ENCODE measurements around the gene MFAP4. TPM values are rescaled to one million over a fixed set of nuclear protein-coding genes. Genes with fewer than 3 reads are reported as not detected.

MFAP4 gene
- total RNA-seq, 1 experiment from 2014 or later = 4.0 TPM

DNA sequence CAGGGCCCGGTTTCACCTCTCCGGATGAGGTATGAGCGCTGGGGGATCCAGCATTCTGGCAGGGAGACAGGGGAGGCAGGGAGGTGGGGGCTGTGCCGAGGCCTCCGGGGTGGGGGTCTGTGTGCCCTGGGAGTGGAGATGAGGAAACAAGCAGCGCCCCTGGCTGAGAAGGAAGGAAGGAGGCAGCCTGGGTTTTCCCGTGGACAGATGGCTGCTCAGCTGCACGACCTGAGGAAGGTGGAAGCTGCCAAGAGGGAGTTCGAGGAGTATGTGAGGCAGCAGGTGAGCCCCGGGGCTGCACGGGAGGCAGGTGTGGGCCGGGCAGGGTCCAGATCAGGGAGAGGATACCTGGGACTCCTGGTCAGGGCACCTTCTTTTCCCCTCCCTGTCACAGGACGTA, 28.3 kb upstream of the MFAP4 start (continued):
- TF ChIP-seq, protein P1, sequence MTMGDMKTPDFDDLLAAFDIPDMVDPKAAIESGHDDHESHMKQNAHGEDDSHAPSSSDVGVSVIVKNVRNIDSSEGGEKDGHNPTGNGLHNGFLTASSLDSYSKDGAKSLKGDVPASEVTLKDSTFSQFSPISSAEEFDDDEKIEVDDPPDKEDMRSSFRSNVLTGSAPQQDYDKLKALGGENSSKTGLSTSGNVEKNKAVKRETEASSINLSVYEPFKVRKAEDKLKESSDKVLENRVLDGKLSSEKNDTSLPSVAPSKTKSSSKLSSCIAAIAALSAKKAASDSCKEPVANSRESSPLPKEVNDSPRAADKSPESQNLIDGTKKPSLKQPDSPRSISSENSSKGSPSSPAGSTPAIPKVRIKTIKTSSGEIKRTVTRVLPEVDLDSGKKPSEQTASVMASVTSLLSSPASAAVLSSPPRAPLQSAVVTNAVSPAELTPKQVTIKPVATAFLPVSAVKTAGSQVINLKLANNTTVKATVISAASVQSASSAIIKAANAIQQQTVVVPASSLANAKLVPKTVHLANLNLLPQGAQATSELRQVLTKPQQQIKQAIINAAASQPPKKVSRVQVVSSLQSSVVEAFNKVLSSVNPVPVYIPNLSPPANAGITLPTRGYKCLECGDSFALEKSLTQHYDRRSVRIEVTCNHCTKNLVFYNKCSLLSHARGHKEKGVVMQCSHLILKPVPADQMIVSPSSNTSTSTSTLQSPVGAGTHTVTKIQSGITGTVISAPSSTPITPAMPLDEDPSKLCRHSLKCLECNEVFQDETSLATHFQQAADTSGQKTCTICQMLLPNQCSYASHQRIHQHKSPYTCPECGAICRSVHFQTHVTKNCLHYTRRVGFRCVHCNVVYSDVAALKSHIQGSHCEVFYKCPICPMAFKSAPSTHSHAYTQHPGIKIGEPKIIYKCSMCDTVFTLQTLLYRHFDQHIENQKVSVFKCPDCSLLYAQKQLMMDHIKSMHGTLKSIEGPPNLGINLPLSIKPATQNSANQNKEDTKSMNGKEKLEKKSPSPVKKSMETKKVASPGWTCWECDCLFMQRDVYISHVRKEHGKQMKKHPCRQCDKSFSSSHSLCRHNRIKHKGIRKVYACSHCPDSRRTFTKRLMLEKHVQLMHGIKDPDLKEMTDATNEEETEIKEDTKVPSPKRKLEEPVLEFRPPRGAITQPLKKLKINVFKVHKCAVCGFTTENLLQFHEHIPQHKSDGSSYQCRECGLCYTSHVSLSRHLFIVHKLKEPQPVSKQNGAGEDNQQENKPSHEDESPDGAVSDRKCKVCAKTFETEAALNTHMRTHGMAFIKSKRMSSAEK (CRISPR knock-in tag; IDR thresholded peaks at IDR 0.05; ENCODE audit: borderline replicate concordance) = no peak
- TF ChIP-seq NR2C2 (CRISPR knock-in tag; IDR thresholded peaks at IDR 0.05) = no peak
- TF ChIP-seq, protein P2, sequence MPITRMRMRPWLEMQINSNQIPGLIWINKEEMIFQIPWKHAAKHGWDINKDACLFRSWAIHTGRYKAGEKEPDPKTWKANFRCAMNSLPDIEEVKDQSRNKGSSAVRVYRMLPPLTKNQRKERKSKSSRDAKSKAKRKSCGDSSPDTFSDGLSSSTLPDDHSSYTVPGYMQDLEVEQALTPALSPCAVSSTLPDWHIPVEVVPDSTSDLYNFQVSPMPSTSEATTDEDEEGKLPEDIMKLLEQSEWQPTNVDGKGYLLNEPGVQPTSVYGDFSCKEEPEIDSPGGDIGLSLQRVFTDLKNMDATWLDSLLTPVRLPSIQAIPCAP (CRISPR knock-in tag; IDR thresholded peaks at IDR 0.05) = no peak

DNA sequence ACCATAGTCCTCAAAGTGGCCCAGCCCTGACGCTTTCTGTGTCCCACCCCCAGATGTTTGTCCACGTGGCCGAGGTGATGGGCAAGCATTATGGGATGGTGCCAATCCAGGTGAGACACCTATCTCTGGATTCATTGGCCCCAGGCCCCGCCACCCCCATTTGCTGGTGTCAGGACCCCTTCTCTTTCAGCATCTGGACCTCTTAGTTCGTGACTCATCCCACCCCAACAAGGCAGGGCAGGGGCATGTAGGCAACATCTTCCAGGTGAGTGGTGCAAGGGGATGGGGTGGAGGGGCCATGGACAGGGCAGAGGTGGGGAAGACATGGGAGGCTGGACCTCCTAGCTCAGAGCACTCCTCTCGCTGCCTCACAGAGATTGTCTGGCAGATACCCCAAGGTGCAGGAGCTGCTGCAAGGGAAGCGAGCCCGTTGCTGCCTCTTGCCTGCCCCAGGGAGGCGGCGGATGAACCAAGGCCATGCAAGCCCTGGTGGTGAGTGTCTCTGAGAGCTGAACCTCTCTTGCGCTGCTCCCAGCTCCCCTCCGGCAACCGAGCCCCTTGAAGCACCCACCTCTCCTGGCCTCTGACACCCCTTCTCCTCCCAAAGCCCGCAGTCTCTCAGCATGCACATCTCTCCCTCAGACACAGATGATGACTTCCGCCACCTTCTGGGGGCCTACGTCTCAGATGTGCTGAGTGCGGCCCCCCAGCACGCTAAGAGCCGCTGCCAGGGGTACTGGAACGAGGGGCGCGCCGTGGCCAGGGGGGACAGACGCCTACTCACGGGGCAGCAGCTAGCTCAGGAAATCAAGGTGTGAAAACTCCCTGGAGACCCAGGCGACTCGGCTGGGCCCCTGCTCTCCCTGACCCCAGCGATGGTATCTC, 27.6 kb upstream of the MFAP4 start:
- Mint-ChIP-seq H3K27ac (no peak overlapping the region), H3K4me1 (peaks cover 21% of the 10 kb centered on the region), H3K36me3 (no peaks in the 10 kb centered on the region), H3K27me3 (ENCODE audit: low read depth) (no peaks in the 10 kb centered on the region), H3K9me3 (no peaks in the 10 kb centered on the region), H3K4me3 (no peak overlapping the region)
- TF ChIP-seq, protein P3, sequence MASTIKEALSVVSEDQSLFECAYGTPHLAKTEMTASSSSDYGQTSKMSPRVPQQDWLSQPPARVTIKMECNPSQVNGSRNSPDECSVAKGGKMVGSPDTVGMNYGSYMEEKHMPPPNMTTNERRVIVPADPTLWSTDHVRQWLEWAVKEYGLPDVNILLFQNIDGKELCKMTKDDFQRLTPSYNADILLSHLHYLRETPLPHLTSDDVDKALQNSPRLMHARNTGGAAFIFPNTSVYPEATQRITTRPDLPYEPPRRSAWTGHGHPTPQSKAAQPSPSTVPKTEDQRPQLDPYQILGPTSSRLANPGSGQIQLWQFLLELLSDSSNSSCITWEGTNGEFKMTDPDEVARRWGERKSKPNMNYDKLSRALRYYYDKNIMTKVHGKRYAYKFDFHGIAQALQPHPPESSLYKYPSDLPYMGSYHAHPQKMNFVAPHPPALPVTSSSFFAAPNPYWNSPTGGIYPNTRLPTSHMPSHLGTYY (CRISPR knock-in tag; IDR thresholded peaks at IDR 0.05) = no peak
- TF ChIP-seq EMX1 (CRISPR knock-in tag; IDR thresholded peaks at IDR 0.05) = no peak
- TF ChIP-seq, protein P4, sequence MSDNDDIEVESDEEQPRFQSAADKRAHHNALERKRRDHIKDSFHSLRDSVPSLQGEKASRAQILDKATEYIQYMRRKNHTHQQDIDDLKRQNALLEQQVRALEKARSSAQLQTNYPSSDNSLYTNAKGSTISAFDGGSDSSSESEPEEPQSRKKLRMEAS (CRISPR knock-in tag; IDR thresholded peaks at IDR 0.05) = no peak
- TF ChIP-seq NR2C2 (CRISPR knock-in tag; IDR thresholded peaks at IDR 0.05) = no peak
- no peak for TF ChIP-seq CBFB (CRISPR knock-in tag; IDR thresholded peaks at IDR 0.05; ENCODE audit: low read depth)
- CTCF ChIA-PET = interaction anchor here (1.7 kb wide), 1 partner anchor 17 kb away, joined by 7 read pairs; no protein-coding TSS in a partner anchor
- POLR2A ChIA-PET = no interaction called here
- no peak for DNase-seq (ENCODE audit: low spot score)
- no peak for ATAC-seq

DNA sequence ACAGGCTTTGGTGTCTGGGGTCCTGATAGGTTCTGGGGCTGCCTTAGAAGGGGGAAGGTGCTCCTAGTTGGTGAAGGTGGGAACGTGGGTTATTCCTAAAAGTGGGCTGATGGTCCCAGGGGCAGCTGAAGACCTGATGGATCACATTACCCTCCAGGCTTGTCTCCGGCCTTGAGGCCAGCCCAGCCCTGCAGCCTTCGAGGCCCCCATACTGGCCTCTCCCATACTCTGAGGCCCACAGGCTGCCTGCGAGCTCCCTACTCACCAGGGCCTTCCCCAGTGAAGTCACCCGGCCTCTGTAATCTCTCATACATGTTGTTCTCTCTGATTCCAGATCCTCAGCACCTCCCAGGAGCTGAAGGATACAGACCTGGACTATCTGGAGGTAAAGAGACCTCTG, 26.8 kb upstream of the MFAP4 start:
- H3K9me3 Mint-ChIP-seq = no peaks in the 10 kb centered on the region
- no peak for TF ChIP-seq SMAD3 (CRISPR knock-in tag; IDR thresholded peaks at IDR 0.05; ENCODE audit: borderline replicate concordance)
- TF ChIP-seq RORB (CRISPR knock-in tag; IDR thresholded peaks at IDR 0.05) = no peak
- no peak for TF ChIP-seq TEAD1 (CRISPR knock-in tag; IDR thresholded peaks at IDR 0.05)
- no peak for TF ChIP-seq NR2C2 (CRISPR knock-in tag; IDR thresholded peaks at IDR 0.05)
- no peak for TF ChIP-seq GRHL2 (CRISPR knock-in tag; IDR thresholded peaks at IDR 0.05; ENCODE audit: insufficient replicate concordance, severe bottlenecking)
- TF ChIP-seq ETV6 (CRISPR knock-in tag; IDR thresholded peaks at IDR 0.05) = no peak
- TF ChIP-seq MXD4 (CRISPR knock-in tag; IDR thresholded peaks at IDR 0.05; ENCODE audit: borderline replicate concordance) = no peak
- TF ChIP-seq, protein P5, sequence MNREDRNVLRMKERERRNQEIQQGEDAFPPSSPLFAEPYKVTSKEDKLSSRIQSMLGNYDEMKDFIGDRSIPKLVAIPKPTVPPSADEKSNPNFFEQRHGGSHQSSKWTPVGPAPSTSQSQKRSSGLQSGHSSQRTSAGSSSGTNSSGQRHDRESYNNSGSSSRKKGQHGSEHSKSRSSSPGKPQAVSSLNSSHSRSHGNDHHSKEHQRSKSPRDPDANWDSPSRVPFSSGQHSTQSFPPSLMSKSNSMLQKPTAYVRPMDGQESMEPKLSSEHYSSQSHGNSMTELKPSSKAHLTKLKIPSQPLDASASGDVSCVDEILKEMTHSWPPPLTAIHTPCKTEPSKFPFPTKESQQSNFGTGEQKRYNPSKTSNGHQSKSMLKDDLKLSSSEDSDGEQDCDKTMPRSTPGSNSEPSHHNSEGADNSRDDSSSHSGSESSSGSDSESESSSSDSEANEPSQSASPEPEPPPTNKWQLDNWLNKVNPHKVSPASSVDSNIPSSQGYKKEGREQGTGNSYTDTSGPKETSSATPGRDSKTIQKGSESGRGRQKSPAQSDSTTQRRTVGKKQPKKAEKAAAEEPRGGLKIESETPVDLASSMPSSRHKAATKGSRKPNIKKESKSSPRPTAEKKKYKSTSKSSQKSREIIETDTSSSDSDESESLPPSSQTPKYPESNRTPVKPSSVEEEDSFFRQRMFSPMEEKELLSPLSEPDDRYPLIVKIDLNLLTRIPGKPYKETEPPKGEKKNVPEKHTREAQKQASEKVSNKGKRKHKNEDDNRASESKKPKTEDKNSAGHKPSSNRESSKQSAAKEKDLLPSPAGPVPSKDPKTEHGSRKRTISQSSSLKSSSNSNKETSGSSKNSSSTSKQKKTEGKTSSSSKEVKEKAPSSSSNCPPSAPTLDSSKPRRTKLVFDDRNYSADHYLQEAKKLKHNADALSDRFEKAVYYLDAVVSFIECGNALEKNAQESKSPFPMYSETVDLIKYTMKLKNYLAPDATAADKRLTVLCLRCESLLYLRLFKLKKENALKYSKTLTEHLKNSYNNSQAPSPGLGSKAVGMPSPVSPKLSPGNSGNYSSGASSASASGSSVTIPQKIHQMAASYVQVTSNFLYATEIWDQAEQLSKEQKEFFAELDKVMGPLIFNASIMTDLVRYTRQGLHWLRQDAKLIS (CRISPR knock-in tag; IDR thresholded peaks at IDR 0.05; ENCODE audit: borderline replicate concordance) = no peak
- TF ChIP-seq TEAD4 (CRISPR knock-in tag; IDR thresholded peaks at IDR 0.05) = no peak
- TF ChIP-seq, protein P6, sequence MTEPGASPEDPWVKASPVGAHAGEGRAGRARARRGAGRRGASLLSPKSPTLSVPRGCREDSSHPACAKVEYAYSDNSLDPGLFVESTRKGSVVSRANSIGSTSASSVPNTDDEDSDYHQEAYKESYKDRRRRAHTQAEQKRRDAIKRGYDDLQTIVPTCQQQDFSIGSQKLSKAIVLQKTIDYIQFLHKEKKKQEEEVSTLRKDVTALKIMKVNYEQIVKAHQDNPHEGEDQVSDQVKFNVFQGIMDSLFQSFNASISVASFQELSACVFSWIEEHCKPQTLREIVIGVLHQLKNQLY (CRISPR knock-in tag; IDR thresholded peaks at IDR 0.05) = no peak
- TF ChIP-seq, protein P7, sequence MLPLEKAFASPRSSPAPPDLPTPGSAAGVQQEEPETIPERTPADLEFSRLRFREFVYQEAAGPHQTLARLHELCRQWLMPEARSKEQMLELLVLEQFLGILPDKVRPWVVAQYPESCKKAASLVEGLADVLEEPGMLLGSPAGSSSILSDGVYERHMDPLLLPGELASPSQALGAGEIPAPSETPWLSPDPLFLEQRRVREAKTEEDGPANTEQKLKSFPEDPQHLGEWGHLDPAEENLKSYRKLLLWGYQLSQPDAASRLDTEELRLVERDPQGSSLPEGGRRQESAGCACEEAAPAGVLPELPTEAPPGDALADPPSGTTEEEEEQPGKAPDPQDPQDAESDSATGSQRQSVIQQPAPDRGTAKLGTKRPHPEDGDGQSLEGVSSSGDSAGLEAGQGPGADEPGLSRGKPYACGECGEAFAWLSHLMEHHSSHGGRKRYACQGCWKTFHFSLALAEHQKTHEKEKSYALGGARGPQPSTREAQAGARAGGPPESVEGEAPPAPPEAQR (CRISPR knock-in tag; IDR thresholded peaks at IDR 0.05) = no peak
- TF ChIP-seq SOX15 (CRISPR knock-in tag; IDR thresholded peaks at IDR 0.05) = no peak

More for the DNA sequence above, 26.8 kb upstream of the MFAP4 start:
- no peak for ATAC-seq
- no peak overlapping the region for H3K4me3 Mint-ChIP-seq
- DNase-seq (ENCODE audit: low spot score) = no peak
- H3K27ac Mint-ChIP-seq = no peak overlapping the region
- H3K36me3 Mint-ChIP-seq = no peaks in the 10 kb centered on the region
- no peaks in the 10 kb centered on the region for H3K27me3 Mint-ChIP-seq (ENCODE audit: low read depth)
- H3K4me1 Mint-ChIP-seq = peaks cover 21% of the 10 kb centered on the region
- ChIA-PET POLR2A (no interaction called here), CTCF (interaction anchor here (1.7 kb wide), 1 partner anchor 16 kb away, joined by 7 read pairs; no protein-coding TSS in a partner anchor)
